SK-N-DZ (cell line): ENCODE measurements around the gene PRXL2B.
"Not testable (repeated sequence)": the region's sequence is repeated elsewhere in the genome, so short reads cannot be mapped to it uniquely, and the experiment has no call there.

ENCODE experiments used
- DNase-seq: peaks from one replicate; pipeline ENCODE4 v3.0.0-alpha.2; 2015; ENCODE audit warnings: low spot score

The PRXL2B gene

DNA sequence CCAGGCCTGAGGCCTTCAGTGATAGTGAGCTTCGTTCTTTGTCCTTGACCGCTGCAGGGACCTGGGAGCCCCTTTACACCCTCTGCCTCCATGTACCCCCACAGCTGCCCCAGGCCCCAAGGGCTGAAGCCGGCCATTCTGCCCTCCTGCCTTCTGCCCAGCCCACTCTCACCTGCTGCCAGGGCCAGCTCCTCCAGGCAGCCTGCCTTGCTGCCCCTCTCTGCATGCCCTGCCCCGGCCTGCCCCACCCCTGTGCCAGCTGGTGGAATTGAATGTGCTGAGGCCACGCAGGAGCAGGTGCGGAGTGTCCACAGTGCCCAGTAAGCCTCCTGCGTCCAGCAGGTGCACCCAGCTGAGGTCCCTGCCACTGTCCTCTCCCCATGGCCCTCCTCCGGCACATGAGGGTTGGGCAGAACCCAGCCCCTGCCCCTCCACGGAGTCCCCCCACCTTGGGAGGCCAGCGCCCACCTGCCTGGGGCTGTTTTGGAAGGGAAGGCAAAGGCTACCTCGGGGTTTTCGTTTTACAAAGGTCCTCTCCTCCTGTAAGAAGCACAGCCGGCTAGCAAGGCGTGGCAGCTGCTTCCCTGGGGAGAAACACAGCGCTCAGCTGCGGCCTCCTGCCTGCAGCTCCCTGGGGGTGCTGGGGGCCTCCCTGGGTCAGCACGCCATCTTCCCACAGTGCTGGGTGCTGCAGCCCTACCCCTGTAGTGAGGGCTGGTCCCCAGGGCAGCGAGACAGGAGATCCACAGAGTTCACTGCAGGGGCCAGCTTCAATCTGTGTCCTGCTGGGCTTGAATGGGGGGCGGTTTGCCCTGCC, 25.3 kb downstream of the PRXL2B start:
- no peak for DNase-seq

DNA sequence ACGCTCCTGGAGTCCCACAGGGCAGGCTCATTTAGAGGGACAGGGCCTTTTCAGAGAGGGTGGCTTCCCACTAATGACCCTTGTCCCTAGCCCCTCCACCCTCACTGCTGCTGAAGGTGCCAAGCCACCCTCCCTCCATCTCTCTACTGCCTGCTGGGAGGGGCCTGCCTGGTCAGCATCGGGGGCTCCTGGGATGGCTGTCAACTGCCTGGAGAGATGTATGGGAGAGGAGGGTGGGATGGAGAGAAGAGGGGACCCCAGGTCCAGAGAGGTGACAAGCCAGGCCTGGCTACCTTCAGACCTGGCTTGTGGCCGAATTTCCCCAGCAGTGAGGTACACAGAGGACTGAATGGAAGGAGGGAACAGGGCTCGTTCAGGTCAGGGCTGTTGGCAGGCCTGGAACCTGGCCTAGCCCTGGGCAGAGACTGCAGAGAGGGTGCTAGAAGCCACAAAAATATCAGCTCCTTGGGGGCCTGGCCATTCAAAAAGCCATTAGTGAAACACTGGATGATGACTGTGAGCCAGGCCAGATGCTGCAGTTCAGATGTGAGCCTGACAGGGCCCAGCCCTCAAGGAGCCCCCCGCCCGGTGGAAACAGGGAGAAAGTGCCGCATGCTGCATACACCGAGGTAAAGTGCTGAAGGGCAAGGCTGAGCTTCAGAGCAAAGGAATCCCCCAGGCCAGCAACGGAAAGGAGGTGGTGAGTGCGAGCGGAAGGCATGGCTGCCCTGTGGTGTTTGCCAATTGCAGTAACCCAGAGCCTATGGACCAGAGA, 26.2 kb downstream of the PRXL2B start:
- DNase-seq = no peak

DNA sequence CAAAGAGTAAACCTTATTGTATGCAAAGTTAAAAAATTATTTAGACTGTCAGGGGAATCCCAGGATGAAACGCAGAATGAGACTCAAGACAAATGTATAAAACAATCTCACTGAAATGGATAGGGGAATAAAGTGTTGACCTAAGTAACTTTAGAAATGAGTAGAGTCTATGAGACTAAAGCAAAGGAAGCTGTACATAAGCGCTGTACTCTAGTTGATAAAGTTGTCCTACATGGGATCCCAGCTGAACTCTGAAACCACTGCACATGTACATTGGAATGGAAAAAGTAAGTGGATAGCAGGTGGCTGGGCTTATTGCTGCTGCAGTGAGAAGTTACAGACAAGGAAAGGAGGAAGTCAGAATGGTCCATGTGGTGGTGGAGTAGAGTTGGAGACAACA, 27.6 kb downstream of the PRXL2B start:
- DNase-seq = no peak

DNA sequence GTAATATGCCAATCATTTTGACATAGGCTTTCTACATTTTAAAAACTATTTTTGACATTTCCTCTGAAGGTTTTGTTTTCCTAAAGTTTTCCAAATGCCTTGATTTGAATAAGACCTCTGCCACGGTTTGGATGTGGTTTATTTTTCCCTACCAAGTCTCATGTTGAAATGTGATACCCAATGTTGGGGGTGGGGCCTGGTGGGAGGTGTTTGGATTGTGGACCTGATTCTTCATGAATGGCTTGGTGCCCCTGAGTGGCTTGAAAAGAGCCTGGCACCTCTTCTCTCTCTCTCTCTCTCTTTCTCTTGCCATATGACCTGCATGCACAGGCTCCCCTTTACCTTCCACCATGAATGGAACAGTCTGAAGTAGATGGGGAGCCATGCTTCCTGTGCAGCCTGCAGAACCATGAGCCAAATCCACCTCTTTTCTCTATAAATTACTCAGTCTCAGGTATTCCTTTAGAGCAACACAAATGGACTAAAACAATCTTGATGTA, 31.4 kb downstream of the PRXL2B start:
- no peak for DNase-seq

DNA sequence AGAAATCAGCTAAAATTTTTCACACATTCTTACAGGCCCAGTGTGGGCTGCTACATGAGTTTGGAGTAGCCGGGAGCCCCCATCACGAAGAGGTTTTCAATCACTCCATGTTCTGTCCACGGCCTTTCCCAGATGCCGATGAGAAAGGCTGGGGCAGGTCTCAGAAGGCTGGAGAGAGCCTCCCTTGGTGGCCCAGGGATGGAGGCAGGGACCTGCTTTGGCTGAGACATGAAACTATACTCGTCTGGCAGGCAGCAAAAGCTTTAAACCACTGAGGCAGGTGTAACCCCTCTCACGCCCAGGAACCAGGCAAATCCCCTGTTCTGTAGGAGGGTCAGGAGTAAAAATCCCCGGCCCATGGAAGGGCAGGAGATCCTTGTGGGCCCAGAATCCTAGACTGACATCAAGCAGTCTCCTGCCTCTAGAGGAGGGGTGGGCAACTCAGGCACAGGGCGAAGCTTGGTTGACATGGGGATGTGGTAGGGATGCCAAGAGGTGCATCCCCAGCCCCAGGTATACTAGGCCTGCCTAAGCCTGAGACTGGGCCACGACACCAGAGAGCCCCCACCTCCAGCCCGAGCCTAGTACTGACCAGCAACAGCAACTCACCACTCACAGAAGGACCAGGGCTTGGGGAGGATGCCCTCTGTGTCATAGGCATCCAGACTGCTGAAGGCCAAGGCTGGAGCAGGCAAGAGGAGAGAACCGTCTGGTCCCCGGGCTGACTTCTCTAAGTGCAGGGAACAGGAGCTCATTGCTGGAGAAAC, 37.2 kb downstream of the PRXL2B start:
- no peak for DNase-seq

DNA sequence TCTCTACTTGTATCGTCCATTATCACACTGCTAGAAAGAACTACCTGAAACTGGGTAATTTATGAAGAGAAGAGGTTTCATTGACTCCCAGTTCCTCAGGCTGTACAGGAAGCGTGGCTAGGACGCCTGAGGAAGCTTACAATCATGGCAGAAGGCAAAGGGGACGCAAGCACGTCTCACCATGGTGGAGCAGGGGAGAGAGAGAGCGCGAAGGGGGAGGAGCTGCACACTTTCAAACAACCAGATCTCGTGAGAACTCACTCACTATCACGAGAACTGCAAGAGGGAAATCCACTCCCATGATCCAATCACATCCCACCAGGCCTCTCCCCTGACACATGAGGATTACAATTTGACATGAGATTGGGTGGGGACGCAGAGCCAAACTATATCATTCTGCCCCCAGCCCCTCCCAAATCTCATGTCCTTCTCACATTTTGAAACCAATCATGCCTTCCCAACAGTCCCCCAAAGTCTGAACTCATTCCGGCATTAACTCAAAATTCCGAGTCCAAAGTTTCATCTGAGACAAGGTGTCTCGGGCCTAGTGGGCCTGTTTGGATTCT, 38.2 kb downstream of the PRXL2B start:
- DNase-seq = no peak

DNA sequence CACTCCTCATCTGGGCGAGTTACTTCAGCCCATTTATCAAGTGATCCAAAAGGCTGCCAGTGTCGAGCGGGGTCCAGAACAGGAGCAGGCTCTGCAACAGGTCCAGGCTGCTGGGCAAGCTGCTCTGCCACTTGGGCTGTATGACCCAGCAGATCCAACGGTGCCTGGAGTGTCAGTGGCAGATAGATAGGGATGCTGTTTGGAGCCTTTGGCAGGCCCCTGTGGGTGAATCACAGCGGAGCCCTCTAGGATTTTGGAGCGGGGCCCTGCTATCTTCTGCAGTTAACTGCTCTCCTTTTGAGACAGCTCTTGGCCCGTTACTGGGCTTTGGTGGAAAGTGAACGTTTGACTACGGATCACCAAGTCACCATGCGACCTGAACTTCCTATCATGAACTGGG, 38.7 kb downstream of the PRXL2B start:
- no peak for DNase-seq

DNA sequence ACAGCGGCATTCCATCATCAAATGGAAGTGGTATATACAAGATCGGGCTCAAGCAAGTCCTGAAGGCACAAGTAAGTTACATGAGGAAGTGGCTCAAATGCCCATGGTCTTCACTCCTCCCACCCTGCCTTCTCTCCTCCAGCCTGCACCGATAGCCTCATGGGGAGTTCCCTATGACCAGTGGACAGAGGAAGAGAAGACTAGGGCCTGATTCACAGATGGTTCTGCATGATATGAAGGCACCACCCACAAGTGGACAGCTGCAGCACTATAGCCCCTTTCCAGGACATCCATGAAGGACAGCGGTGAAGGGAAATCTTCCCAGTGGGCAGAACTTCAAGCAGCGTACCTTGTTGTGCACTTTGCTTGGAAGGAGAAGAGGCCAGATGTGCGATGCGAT, 39.2 kb downstream of the PRXL2B start:
- DNase-seq = not testable (repeated sequence)

DNA sequence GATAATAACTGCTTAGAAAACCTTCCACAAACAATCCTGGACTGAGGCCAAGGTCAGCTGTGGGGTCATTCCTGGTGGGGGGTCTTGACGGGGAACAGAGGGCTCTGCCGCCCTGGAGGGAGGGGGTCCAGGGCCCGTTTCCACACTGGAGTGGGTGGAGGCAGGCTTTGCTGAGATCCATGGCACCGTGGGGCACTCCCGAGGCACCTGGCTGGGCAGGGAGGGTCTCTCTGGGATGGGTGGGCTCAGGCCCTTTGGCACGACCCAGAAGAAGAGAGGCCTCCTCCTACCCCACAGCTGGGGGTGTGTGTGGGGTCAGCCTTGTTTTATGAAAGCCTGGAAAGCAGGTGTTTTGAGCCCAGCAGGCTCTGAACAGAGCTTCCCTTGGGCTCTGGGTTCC, 41.2 kb downstream of the PRXL2B start:
- no peak for DNase-seq

DNA sequence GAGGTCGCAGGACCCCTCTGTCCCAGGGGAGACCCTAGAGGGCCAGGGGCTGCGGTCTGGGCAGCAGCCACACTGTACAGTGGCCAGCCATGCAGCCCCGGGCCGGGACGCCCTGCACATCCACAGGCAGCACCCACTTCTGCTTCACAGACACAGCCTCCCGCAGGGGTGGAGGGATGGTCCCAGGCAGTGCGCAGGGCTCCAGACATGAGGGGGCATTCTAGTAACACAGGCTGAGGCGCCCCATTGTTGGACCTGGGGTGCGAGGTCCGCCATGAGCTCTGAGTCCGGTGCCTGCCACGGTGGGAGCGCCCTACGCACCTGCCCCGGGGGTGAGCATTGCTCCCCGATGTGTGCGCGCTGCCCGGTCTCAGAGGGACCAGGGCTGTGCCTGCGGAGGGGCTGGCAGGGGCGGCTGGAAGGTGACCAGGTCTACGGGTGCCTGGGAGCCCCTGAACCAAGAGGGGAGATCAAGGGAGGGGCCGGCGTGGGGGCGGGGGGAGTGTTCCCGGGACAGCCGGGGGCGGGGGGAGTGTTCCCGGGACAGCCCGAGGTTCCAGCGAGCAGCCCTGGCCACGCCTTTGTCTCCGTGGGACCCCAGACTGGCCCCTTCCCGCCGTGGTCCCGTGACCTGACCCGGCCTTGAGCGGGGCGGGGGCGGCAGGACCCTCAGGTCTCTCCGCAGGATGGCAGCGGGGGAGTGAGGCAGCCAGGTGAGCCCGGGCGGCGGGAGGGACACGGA, 41.8 kb downstream of the PRXL2B start:
- DNase-seq = no peak

DNA sequence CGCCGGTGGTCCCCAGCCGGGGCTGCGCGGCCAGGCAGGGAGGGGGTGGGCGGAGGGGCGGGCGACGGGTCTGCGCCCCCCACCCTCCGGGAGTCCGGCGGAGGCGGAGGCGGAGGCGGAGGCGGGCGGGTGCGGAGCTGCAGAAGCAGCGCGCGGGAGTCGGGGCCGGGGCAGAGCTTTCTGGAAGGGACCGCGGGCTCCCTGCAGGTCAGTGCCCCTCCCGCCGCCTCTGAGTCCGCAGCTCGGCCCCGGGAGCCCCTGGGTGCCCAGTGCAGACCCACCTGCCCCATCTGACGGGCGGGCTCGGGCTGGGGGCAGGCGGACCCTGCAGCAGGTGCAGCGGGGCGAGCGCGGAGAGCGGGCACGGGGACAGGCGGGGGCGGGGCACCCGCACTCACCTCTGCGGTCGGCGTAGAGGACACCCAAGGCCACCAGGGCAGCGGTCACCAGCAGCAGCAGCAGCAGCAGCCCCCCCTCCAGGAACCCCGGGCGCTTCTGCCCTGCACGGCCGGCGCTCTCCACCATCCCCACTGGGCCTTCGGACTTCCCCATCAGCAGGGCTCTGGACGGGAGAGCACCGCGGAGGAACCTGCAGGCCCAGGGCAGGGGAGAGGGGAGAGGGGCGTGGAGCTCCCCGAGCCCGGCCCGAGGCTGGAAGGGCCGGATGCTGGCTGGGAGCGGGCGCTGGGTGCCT, 42.5 kb downstream of the PRXL2B start:
- no peak for DNase-seq

DNA sequence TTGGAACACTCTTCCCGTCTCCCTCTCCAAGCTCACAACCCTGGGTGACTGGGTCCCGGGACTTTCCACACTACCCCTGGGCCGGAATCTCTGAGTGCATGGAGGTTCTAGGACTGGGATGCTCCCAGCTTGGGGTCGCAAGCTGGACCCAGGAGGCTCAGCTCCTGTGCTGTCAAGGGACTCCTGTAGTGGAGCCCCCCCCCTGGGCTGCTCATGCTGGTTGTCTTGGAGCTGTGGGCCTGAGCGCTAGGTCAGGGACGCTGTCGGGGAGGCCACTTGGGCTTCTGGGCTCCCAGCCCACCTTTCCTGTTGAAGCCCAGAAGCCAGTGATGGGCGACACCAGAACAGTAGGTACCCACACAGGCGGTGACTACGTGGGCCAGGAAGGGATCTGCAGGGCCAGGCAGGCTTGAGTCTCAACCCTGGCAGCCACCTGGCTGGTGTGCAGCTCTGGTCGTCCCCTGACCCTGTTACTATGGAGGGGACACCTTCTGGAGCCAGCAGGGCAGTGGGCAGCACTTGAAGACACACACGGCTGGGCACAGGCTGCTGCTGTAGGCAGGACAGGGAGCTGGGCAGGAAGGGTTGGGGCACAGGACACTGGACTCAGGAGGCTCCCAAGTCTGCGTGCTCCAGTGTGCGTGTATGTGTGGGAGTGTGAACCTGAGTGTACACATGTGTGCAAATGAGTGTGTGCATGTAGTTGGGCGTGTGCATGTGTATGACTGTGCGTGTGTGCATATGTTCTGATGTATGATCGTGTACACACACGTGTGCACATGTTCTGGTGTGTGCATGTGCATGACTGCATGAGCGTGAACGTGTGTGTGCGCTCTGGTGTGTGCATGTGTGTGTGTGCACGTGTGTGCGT, 43.3 kb downstream of the PRXL2B start:
- no peak for DNase-seq

DNA sequence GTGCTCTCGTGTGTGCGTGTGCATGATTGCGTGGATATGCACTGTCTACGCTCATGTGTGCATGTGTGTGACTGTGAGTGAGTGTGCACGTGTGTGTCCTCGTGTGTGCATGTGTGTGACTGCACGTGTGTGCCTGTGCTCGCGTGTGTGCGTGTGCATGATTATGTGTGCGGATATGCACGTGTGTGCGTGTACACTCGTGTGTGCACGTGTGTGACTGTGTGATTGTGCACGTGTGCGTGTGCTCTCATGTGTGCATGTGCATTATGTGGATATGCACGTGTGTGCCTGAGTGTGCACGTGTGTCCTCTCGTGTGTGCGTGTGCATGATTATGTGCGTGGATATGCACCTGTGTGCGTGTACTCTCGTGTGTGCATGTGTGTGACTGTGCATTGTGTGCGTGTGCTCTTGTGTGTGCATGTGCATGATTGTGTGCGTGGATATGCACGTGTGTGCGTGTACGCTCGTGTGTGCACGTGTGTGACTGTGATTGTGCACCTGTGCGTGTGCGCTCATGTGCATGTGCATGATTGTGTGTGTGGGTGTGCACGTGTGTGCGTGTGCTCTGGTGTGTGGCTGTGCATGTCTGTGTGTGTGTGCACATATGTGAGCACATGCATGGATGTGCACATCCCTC, 44.0 kb downstream of the PRXL2B start:
- no peak for DNase-seq

DNA sequence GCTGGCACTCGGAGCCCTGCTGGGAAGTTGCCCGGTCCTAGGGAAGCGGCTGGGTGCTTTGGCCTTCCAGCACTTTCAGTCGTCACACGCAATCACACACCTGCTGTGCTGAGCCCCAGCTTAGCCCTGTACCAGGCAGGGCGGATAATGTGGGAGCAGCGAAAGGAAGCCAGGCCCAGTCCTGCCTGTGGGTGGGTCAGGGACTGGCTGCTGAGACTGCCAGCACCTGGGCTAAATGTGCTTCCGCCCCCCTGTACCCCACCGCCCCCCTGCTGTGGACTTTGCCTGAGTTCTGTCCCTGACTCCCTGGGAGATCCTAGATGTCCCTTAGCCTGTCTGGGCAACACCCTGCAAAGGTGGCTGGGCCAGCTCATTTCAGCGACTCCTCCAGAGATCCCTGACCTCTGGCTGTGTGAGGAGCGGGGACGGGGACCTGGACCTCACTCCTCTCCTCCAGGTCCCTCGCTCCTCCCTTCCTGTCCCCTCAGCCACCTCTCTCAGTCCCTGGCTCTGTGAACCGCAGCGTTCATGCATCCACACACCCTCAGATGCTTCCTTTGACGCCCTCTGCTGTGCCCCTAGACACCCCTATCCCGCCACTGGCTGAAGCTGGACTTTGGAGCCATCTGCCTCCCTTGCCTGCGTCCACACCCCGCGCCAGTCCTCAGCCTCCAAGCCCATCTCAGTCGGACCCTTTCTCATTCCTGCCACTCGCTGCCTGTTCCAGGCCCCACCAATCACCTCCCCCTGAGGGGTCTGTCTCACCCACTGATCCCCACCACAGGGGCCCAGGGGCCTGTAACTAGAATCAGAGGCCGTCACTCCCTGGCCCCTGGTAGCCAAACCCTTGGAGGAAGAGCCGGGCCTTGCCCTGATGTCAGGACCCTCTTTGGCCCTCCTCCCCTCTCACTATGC, 44.8 kb downstream of the PRXL2B start:
- no peak for DNase-seq

DNA sequence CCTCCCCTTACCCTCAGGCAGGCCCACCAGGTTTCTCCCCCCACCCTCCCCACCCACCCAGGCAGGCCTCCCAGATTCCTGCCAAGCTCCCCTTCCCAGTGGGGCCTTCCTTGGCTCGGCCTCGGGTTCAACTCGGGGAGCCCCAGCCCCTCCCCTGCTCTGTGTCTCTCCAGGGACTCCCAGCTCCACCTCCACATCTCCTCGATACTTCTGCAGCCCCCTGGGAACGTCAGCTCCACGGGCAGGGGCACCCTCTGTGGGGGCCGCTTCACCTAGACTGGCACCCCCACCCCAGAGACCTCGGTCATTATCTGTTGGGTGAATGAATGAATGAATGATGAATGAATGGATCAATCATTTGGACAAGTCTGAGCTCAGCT, 45.5 kb downstream of the PRXL2B start:
- DNase-seq = no peak

DNA sequence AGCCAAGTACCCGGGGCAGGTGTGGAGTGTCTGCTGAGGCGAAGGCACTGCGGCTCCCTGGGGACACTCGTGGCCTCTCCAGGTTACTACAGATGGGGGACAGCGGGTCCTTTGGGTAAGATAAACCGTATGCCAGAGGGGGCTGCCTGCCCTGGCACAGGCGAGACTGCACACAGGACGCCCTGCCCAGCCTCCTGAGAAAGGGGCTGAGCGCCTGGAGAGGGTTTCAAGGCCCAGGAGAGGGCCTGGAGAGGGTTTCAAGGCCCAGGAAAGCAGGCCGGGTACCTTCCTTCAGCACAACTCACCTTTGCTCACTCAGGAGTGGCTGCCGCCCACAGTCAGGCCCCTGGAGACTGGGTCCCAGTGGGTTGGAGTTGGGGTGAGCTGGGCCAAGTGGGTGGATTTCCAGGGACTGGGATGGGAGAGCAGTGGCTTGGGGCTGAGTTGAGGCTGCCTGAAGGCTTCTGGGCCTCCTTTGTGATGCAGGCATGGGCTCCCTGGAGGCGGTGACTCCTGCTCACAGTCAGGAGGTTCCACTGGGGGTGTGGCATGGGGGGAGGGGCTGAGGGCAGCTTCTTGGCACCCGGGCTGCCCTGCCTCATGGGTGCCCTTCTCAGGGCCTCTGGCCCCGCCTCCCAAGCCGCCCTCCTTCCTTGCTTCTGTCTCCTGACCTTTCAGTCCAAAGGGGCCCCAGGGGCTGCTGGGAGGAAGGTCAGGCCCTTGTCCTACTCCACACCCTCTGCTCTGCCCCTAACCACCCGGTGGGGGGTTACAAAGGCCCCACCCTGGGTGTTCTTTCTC, 46.2 kb downstream of the PRXL2B start, which contains the start of gene MMEL1:
Gene MMEL1, minus strand, starts transcription at position 456 of the 801 bp plus-strand sequence. CDS start 3,532 bp downstream, outside the sequence.
- DNase-seq = no peak
